Keratinocyte (primary cell): ENCODE data around the gene SERBP1. TPM values are rescaled to one million over a fixed set of nuclear protein-coding genes. Genes with fewer than 3 reads are reported as not detected.
A peak's percentile ranks its signal among the peaks of the same experiment; 100 is the strongest.

ENCODE experiments used
- DNase-seq: peaks from one replicate; pipeline ENCODE4 v3.0.0-alpha.2; 2011; ENCODE audit warnings: low read depth, missing footprints, low spot score
- FAIRE-seq: peaks from 2 replicates; lab custom pipeline; 2011; peaks lifted over from hg19 to GRCh38; lab: Jason Lieb, UNC
- H2AFZ ChIP-seq: 2 replicates; pipeline ENCODE4 v1.6.0; 2012; ENCODE audit warnings: low read length, control low read depth, inconsistent platforms; ENCODE audit not compliant: control insufficient read depth
- H3K27ac ChIP-seq: 2 replicates; pipeline ENCODE4 v1.5.1; 2011; ENCODE audit warnings: low read length; ENCODE audit not compliant: control insufficient read depth, insufficient read depth
- H3K27me3 ChIP-seq: 3 replicates; pipeline ENCODE4 v1.6.0; 2011; ENCODE audit warnings: low read length; ENCODE audit not compliant: control insufficient read depth, insufficient read depth; ENCODE audit errors: extremely low read depth
- H3K36me3 ChIP-seq, 2 experiments: 2 replicates in 1 of 2; 3 replicates in 1 of 2; pipeline ENCODE4 v1.5.1; 2011; ENCODE audit warnings: low read length in 2 of 2, mild to moderate bottlenecking in 1 of 2; ENCODE audit not compliant: control insufficient read depth in 2 of 2, insufficient read depth in 2 of 2; ENCODE audit errors: extremely low read depth in 1 of 2
- H3K4me1 ChIP-seq: 3 replicates; pipeline ENCODE4 v1.5.1; 2011; ENCODE audit warnings: low read length; ENCODE audit not compliant: control insufficient read depth, insufficient read depth; ENCODE audit errors: extremely low read depth
- H3K4me2 ChIP-seq: 3 replicates; pipeline ENCODE4 v1.6.0; 2011; ENCODE audit warnings: low read depth, low read length; ENCODE audit not compliant: control insufficient read depth, insufficient read depth; ENCODE audit errors: extremely low read depth
- H3K4me3 ChIP-seq, 3 experiments: fragments of 200-600 bp in 1 of 3; sonication (generic) in 1 of 3; 2 replicates in 2 of 3; 3 replicates in 1 of 3; pipeline ENCODE4 v1.5.1; 2011 to 2016; ENCODE audit warnings: low read length in 3 of 3, mild to moderate bottlenecking in 3 of 3, control low read depth in 2 of 3, inconsistent platforms in 1 of 3, low read depth in 1 of 3, mixed read lengths in 1 of 3, mixed run types in 1 of 3, moderate library complexity in 1 of 3; ENCODE audit not compliant: control insufficient read depth in 2 of 3, insufficient read depth in 2 of 3; ENCODE audit errors: extremely low read depth in 1 of 3
- H3K79me2 ChIP-seq: 2 replicates; pipeline ENCODE4 v1.6.0; 2012; ENCODE audit warnings: low read length; ENCODE audit not compliant: control insufficient read depth, insufficient read depth
- H3K9ac ChIP-seq: 3 replicates; pipeline ENCODE4 v1.6.0; 2011; ENCODE audit warnings: low read length; ENCODE audit not compliant: control insufficient read depth, insufficient read depth; ENCODE audit errors: extremely low read depth
- H3K9me1 ChIP-seq: 3 replicates; pipeline ENCODE4 v1.6.0; 2011; ENCODE audit warnings: low read length; ENCODE audit not compliant: control insufficient read depth, insufficient read depth; ENCODE audit errors: extremely low read depth
- H3K9me3 ChIP-seq: 2 replicates; pipeline ENCODE4 v1.5.1; 2012; ENCODE audit warnings: low read depth, low read length; ENCODE audit not compliant: control insufficient read depth
- H4K20me1 ChIP-seq: 3 replicates; pipeline ENCODE4 v1.6.0; 2011; ENCODE audit warnings: low read length; ENCODE audit not compliant: control insufficient read depth, insufficient read depth; ENCODE audit errors: extremely low read depth
- EZH2 ChIP-seq: IDR thresholded peaks from one replicate; pipeline ENCODE4 v1.6.1; 2012; ENCODE audit warnings: inconsistent platforms, mild to moderate bottlenecking, low read length, moderate library complexity
- dilution Hi-C: fragments of 300-500 bp; cut with MboI; formaldehyde crosslinking; loops from one replicate; pipeline ENCODE4 v1.7.0; 2020; ENCODE audit warnings: low sequenced_read_pairs; ENCODE audit not compliant: extremely low pct_ligation_motif_present
- polyA plus RNA-seq, 5 experiments: library from polyadenylated mRNA; depleted of rRNA in 3 of 5; stranded (reverse) in 3 of 5; stranded (forward) in 1 of 5; unstranded in 1 of 5; fragments of >200 nt; gene quantifications; 1 replicate in 1 of 5; 2 replicates in 3 of 5; 3 replicates in 1 of 5; pipeline versions ENCODE4 v1.2.1 to v1.2.3, GENCODE V29; 2011 to 2012; ENCODE audit warnings: missing spikeins in 2 of 5, low read depth in 1 of 5, low replicate concordance in 1 of 5
- TF ChIP-seq, protein P1 (sequence below), 3 experiments: IDR thresholded peaks in 1 of 3; conservative IDR thresholded peaks in 1 of 3; optimal IDR thresholded peaks in 1 of 3; 2 replicates in 2 of 3; 3 replicates in 1 of 3; pipeline versions ENCODE3 to v1.5.1; 2011; ENCODE audit warnings: low read length in 3 of 3, mild to moderate bottlenecking in 3 of 3, moderate library complexity in 2 of 3, control low read depth in 1 of 3, inconsistent platforms in 1 of 3; ENCODE audit not compliant: insufficient read depth in 2 of 3; ENCODE audit errors: extremely low read depth in 1 of 3

SERBP1 gene
- polyA plus RNA-seq, 1 donor (not counting 4 experiments of a cell fraction or from before 2014, with no cell fraction given) = 352 TPM

DNA sequence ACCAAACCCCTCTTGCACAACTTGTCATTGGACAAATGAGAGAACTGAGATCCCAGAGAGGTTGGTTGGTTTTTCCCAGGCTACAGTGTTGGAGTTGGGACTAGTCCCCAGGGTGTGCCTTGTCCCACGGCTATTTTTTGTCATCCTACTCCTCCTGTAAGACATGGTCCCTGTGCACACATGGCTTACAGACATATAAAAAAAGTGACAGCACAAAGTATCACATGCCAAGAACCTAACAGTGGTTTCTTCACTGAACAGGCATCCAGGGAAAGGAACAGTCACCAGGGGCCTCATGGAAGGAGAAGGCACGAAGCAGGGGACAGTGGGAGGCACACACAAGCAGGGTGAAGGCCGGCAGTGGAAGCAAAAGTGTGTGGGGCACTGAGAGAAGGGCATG, 36.5 kb downstream of the SERBP1 start:
- dilution Hi-C loops = no loop called here
- FAIRE-seq (peak; percentile 77), DNase-seq (no peak)
- H3K4me2 ChIP-seq = no peak overlapping the region
- no peak overlapping the region for H2AFZ ChIP-seq
- no peaks in the 10 kb centered on the region for H3K9me3 ChIP-seq
- H3K27ac ChIP-seq = no peak overlapping the region
- peaks cover 21% of the 10 kb centered on the region for H3K4me1 ChIP-seq
- H3K79me2 ChIP-seq = no peaks in the 10 kb centered on the region
- H3K4me3 ChIP-seq = no peak overlapping the region
- H3K36me3 ChIP-seq = peaks cover 4 to 8% of the 10 kb centered on the region in 2 experiments
- H3K9ac ChIP-seq = no peak overlapping the region
- TF ChIP-seq EZH2 = no peak
- TF ChIP-seq, protein P1, sequence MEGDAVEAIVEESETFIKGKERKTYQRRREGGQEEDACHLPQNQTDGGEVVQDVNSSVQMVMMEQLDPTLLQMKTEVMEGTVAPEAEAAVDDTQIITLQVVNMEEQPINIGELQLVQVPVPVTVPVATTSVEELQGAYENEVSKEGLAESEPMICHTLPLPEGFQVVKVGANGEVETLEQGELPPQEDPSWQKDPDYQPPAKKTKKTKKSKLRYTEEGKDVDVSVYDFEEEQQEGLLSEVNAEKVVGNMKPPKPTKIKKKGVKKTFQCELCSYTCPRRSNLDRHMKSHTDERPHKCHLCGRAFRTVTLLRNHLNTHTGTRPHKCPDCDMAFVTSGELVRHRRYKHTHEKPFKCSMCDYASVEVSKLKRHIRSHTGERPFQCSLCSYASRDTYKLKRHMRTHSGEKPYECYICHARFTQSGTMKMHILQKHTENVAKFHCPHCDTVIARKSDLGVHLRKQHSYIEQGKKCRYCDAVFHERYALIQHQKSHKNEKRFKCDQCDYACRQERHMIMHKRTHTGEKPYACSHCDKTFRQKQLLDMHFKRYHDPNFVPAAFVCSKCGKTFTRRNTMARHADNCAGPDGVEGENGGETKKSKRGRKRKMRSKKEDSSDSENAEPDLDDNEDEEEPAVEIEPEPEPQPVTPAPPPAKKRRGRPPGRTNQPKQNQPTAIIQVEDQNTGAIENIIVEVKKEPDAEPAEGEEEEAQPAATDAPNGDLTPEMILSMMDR (optimal IDR thresholded peaks at IDR 0.05 in 1 of 3, IDR thresholded peaks at IDR 0.05 in 1 of 3, conservative IDR thresholded peaks at IDR 0.05 in 1 of 3; ENCODE audit: extremely low read depth in 1 of 3, insufficient read depth in 2 of 3, low read length in 3 of 3) = no peak
- H4K20me1 ChIP-seq = no peaks in the 10 kb centered on the region
- H3K27me3 ChIP-seq = no peaks in the 10 kb centered on the region
- no peaks in the 10 kb centered on the region for H3K9me1 ChIP-seq

DNA sequence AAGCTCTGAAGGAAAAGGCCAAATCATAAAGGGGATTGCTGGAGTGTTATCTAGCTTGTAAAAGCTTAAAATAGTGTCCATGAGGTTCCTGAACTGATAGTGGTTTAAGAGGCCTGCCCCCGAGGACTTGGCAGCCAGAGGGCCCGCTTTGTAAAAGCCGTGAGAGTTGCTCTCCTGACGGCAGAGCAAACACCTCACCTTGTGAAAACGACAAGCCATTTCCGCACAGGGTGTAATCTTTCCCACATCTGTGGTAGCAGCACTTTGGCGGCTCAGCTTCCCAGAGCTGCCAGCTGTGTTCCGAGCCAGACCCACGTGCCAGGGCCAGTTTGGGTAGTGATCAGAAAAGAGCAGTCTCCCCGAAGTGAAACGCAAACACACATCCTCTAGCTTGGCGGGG, 37.0 kb downstream of the SERBP1 start:
- Histone ChIP-seq H3K4me1 (peaks cover 21% of the 10 kb centered on the region), H2AFZ (peak overlapping the region; percentile 47), H3K79me2 (no peaks in the 10 kb centered on the region), H3K4me3 (no peak overlapping the region), H4K20me1 (no peaks in the 10 kb centered on the region), H3K27me3 (no peaks in the 10 kb centered on the region), H3K9me3 (no peaks in the 10 kb centered on the region), H3K36me3 (peaks cover 4 to 8% of the 10 kb centered on the region in 2 experiments), H3K9me1 (no peaks in the 10 kb centered on the region), H3K9ac (peak overlapping the region; percentile 19), H3K4me2 (peak overlapping the region; percentile 8), H3K27ac (no peak overlapping the region)
- FAIRE-seq = peak; percentile 58
- TF ChIP-seq EZH2 = no peak
- TF ChIP-seq, protein P1 (optimal IDR thresholded peaks at IDR 0.05 in 1 of 3, IDR thresholded peaks at IDR 0.05 in 1 of 3, conservative IDR thresholded peaks at IDR 0.05 in 1 of 3; ENCODE audit: extremely low read depth in 1 of 3, insufficient read depth in 2 of 3, low read length in 3 of 3) = no peak
- dilution Hi-C loops = no loop called here
- no peak for DNase-seq
